HepG2 (cell line): ENCODE data around the gene COX14. TPM values are rescaled to one million over a fixed set of nuclear protein-coding genes. Genes with fewer than 3 reads are reported as not detected.

Experiments
- BCL6 ChIP-seq: IDR thresholded peaks from 2 replicates; pipeline ENCODE4 v1.6.1; 2016; ENCODE audit warnings: missing genetic modification reagents, missing compliant biosample characterization
- CENPBD1 ChIP-seq: sonication (generic); formaldehyde crosslinking; IDR thresholded peaks from 2 replicates; pipeline ENCODE4 v1.8.0; 2022; ENCODE audit warnings: missing genetic modification reagents, low read depth, mild to moderate bottlenecking, borderline replicate concordance
- CENPT ChIP-seq: sonication (generic); formaldehyde crosslinking; IDR thresholded peaks from 2 replicates; pipeline ENCODE4 v1.8.0; 2022; ENCODE audit warnings: low read depth, mild to moderate bottlenecking, moderate library complexity, missing genetic modification reagents
- ELF1 ChIP-seq: sonication (generic); formaldehyde crosslinking; IDR thresholded peaks from 2 replicates; pipeline ENCODE4 v1.4.0; 2020; ENCODE audit warnings: missing genetic modification reagents
- GMEB2 ChIP-seq: IDR thresholded peaks from 2 replicates; pipeline ENCODE4 v1.6.1; 2016; ENCODE audit warnings: missing biosample characterization, missing genetic modification reagents, low read depth
- IRX3 ChIP-seq: sonication (generic); formaldehyde crosslinking; IDR thresholded peaks from 2 replicates; pipeline ENCODE4 v1.8.1; 2023; ENCODE audit warnings: mild to moderate bottlenecking, low read depth, missing genetic modification reagents, borderline replicate concordance
- MAX ChIP-seq: IDR thresholded peaks from 2 replicates; pipeline ENCODE4 v1.6.1; 2012; ENCODE audit warnings: inconsistent platforms
- MYC ChIP-seq: sonication (generic); formaldehyde crosslinking; IDR thresholded peaks from 2 replicates; pipeline ENCODE4 v1.9.0; 2021; ENCODE audit warnings: missing genetic modification reagents, borderline replicate concordance
- PBX2 ChIP-seq: IDR thresholded peaks from 2 replicates; pipeline ENCODE4 v1.6.1; 2016; ENCODE audit warnings: control low read depth
- POGZ ChIP-seq: sonication (generic); formaldehyde crosslinking; IDR thresholded peaks from 2 replicates; pipeline ENCODE4 v1.4.0; 2020; ENCODE audit warnings: mild to moderate bottlenecking, missing genetic modification reagents
- PRMT3 ChIP-seq: sonication (generic); formaldehyde crosslinking; IDR thresholded peaks from 2 replicates; pipeline ENCODE4 v1.8.1; 2022; ENCODE audit warnings: low read depth, mild to moderate bottlenecking, moderate library complexity, missing genetic modification reagents, borderline replicate concordance
- SNAI1 ChIP-seq: sonication (generic); formaldehyde crosslinking; IDR thresholded peaks from 2 replicates; pipeline ENCODE4 v1.5.0; 2020; ENCODE audit warnings: mild to moderate bottlenecking, missing genetic modification reagents, borderline replicate concordance
- ZFP36L2 ChIP-seq: sonication (generic); formaldehyde crosslinking; IDR thresholded peaks from 2 replicates; pipeline ENCODE4 v1.4.0; 2020; ENCODE audit warnings: missing genetic modification reagents
- ZMYM4 ChIP-seq: sonication (generic); formaldehyde crosslinking; IDR thresholded peaks from 2 replicates; pipeline ENCODE4 v1.8.1; 2023; ENCODE audit warnings: mild to moderate bottlenecking, missing genetic modification reagents
- ZNF337 ChIP-seq: sonication (generic); formaldehyde crosslinking; IDR thresholded peaks from 2 replicates; pipeline ENCODE4 v1.5.1; 2020; ENCODE audit warnings: missing genetic modification reagents, low read depth, mild to moderate bottlenecking, borderline replicate concordance
- ZNF451 ChIP-seq: sonication (generic); formaldehyde crosslinking; IDR thresholded peaks from 2 replicates; pipeline ENCODE4 v1.5.0; 2020; ENCODE audit warnings: mild to moderate bottlenecking, missing genetic modification reagents
- ZNF644 ChIP-seq: IDR thresholded peaks from 2 replicates; pipeline ENCODE4 v1.6.1; 2016; ENCODE audit warnings: low read depth
- ZNF672 ChIP-seq: sonication (generic); formaldehyde crosslinking; IDR thresholded peaks from 2 replicates; pipeline ENCODE4 v1.8.1; 2022; ENCODE audit warnings: missing genetic modification reagents
- ZNF75D ChIP-seq: sonication (generic); formaldehyde crosslinking; IDR thresholded peaks from 2 replicates; pipeline ENCODE4 v1.8.1; 2023; ENCODE audit warnings: missing genetic modification reagents, mild to moderate bottlenecking, borderline replicate concordance
- polyA plus RNA-seq, 8 experiments: library from polyadenylated mRNA; depleted of rRNA in 3 of 8; stranded (reverse) in 7 of 8; unstranded in 1 of 8; fragments of >200 nt; fragmentation: Illumina TruSeq in 4 of 8; extraction: Trizol in 4 of 8; gene quantifications; 2 replicates each; pipeline versions ENCODE4 v1.2.1 to v1.2.3, GENCODE V29; 2011 to 2016; ENCODE audit warnings: low read depth in 4 of 8, missing spikeins in 1 of 8, mixed read lengths in 1 of 8; ENCODE audit not compliant: insufficient read depth in 1 of 8
- total RNA-seq, 5 experiments: library from RNA; depleted of rRNA; stranded (reverse); fragments of >200 nt; fragmentation: Illumina TruSeq; extraction: Trizol; gene quantifications; 2 replicates each; pipeline ENCODE4 v1.2.3, GENCODE V29; 2016; ENCODE audit warnings: low read depth in 1 of 5
- TF ChIP-seq, protein P1 (sequence below): IDR thresholded peaks from 2 replicates; pipeline ENCODE4 v1.6.1; 2016; ENCODE audit warnings: mild to moderate bottlenecking
- TF ChIP-seq, protein P2 (sequence below): IDR thresholded peaks from 2 replicates; pipeline ENCODE4 v1.6.1; 2012; ENCODE audit warnings: low read depth, low read length, improper control_type of control experiment
- TF ChIP-seq, protein P3 (sequence below): sonication (generic); formaldehyde crosslinking; IDR thresholded peaks from 2 replicates; pipeline ENCODE4 v1.9.0; 2021; ENCODE audit warnings: missing genetic modification reagents, mild to moderate bottlenecking, borderline replicate concordance

The COX14 gene
- total and polyA plus RNA-seq, 2 of the 13 experiments (the other 11 are each of a cell fraction or from before 2014, with no cell fraction given) = 53.0 to 71.6 TPM

DNA sequence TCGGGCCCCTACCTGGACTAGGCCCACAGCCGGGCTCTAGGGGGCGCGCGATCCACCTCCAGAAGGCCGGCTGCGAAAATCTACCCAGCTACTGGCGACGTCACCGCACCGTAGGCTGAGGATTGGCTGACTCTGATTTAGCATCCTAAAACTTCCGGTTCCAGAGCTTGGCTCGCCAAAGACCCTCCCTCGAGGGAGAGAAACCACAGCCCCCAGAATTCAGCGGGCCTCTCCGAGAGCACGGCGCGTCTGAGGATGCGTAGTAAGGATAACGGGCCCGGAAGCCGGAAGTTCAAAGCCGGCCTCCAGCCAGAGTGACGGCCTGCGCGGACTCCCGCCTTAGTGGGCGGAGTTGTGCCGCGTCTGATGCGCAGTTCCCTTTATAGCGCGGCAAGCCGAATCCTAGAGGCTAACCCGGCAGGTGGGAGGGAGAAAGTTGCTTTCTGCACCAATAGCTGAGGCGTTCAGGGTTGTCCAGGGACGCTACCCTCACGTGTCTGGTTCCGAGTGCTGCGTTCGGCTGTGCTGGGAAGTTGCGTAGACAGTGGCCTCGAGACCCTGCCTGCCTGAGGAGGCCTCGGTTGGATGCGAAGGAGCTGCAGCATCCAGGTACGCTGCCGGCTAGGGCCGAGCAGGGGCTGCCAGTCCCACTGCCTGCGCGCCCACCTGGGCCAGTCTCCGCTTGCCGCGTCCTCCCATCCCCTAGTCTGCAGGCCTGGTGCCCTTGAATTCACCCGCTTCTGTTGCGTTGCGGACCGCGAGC lies at the start of gene COX14 (continued):
- TF ChIP-seq GMEB2 (CRISPR knock-in tag) (no peak; the same call in 1 of the 2 replicates), ZNF644 (CRISPR knock-in tag) (no peak), BCL6 (no peak), MYC (peak; percentile 56; the same call in 1 of the 2 replicates), MAX (no peak), ZMYM4 (CRISPR knock-in tag) (no peak; the same call in 1 of the 2 replicates), ELF1 (CRISPR knock-in tag) (peak; percentile 98), CENPBD1 (CRISPR knock-in tag) (no peak), ZNF75D (CRISPR knock-in tag) (no peak), IRX3 (CRISPR knock-in tag) (peak; percentile 83; the same call in 1 of the 2 replicates), ZFP36L2 (CRISPR knock-in tag) (no peak), ZNF337 (CRISPR knock-in tag) (peak; percentile 67; the same call in 1 of the 2 replicates), POGZ (CRISPR knock-in tag) (peak; percentile 79), ZNF672 (CRISPR knock-in tag) (no peak), CENPT (CRISPR knock-in tag) (no peak), PBX2 (CRISPR knock-in tag) (peak; percentile 74), PRMT3 (CRISPR knock-in tag) (no peak), ZNF451 (CRISPR knock-in tag) (0 out of 2 replicates have a peak, but pooled peaks have one; percentile 84), SNAI1 (CRISPR knock-in tag) (no peak)
- TF ChIP-seq, protein P1, sequence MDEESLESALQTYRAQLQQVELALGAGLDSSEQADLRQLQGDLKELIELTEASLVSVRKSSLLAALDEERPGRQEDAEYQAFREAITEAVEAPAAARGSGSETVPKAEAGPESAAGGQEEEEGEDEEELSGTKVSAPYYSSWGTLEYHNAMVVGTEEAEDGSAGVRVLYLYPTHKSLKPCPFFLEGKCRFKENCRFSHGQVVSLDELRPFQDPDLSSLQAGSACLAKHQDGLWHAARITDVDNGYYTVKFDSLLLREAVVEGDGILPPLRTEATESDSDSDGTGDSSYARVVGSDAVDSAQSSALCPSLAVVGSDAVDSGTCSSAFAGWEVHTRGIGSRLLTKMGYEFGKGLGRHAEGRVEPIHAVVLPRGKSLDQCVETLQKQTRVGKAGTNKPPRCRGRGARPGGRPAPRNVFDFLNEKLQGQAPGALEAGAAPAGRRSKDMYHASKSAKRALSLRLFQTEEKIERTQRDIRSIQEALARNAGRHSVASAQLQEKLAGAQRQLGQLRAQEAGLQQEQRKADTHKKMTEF (CRISPR knock-in tag) = no peak; the same call in 1 of the 2 replicates
- TF ChIP-seq, protein P2, sequence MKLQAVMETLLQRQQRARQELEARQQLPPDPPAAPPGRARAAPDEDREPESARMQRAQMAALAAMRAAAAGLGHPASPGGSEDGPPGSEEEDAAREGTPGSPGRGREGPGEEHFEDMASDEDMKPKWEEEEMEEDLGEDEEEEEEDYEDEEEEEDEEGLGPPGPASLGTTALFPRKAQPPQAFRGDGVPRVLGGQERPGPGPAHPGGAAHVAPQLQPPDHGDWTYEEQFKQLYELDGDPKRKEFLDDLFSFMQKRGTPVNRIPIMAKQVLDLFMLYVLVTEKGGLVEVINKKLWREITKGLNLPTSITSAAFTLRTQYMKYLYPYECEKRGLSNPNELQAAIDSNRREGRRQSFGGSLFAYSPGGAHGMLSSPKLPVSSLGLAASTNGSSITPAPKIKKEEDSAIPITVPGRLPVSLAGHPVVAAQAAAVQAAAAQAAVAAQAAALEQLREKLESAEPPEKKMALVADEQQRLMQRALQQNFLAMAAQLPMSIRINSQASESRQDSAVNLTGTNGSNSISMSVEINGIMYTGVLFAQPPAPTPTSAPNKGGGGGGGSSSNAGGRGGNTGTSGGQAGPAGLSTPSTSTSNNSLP = no peak
- TF ChIP-seq, protein P3, sequence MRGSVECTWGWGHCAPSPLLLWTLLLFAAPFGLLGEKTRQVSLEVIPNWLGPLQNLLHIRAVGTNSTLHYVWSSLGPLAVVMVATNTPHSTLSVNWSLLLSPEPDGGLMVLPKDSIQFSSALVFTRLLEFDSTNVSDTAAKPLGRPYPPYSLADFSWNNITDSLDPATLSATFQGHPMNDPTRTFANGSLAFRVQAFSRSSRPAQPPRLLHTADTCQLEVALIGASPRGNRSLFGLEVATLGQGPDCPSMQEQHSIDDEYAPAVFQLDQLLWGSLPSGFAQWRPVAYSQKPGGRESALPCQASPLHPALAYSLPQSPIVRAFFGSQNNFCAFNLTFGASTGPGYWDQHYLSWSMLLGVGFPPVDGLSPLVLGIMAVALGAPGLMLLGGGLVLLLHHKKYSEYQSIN = no peak
